ENCODE data around the gene SUCLG2. TPM values are rescaled to one million over a fixed set of nuclear protein-coding genes. Genes with fewer than 3 reads are reported as not detected.

The SUCLG2 gene
- total RNA-seq, 1 experiment from 2014 or later, result 22.3 TPM

DNA sequence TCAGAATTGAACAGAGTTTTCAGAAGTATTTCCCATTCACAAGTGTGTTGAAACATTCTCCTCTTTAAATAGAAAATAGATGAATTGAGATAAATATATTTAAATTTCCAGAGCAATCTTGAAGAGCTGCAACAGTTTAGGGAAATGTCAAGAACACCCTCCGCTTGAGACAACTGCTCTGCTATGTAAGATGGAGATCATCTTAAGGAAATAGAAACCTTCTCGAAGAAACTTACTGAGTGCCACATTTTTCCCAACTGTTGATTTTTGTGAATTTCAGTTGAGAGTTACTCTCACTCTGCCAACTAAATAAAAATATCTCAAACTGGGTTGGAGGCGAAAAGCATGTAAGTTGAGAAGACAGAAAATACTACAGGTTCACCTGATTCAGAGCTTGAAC is 78.0 kb downstream of the SUCLG2 start:
- H3K9me3 ChIP-seq (ENCODE audit: low read length), result no peaks in the 10 kb centered on the region
- no TSS peak for BruUV-seq (replicated peaks)

DNA sequence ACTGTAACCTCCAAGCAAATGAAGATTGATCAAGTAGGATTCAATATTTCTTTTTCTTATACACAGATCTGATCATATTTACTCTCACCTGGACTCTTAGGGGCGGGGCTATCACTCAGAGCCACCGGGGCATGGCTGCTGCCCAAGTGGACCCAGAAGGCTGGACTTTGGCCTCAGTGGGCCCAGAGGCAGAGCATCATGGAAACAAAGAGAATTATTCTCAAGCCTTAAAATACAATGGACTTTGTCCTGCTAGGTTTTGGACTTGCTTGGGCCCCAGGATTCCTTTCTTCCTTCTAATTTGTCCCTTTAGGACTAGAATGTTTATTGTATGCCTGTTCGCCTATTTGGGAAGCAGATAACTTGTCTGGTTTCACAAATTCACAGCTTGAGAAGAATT is 85.1 kb downstream of the SUCLG2 start:
- Histone ChIP-seq H3K27ac (ENCODE audit: low read length) (no peak overlapping the region), H3K4me3 (ENCODE audit: low read length) (no peak overlapping the region), H3F3A (ENCODE audit: low read length, unreplicated experiment) (no peaks in the 10 kb centered on the region), H2AFZ (ENCODE audit: low read length) (no peak overlapping the region), H3K9ac (ENCODE audit: low read length) (no peak overlapping the region), H3K9me3 (ENCODE audit: low read length) (no peaks in the 10 kb centered on the region), H4K20me1 (ENCODE audit: low read length) (no peaks in the 10 kb centered on the region), H3K4me2 (ENCODE audit: low read length) (no peak overlapping the region), H3K4me1 (ENCODE audit: insufficient read depth, low read length) (no peaks in the 10 kb centered on the region), H3K36me3 (ENCODE audit: low read depth, low read length) (no peaks in the 10 kb centered on the region), H3K27me3 (ENCODE audit: low read length) (no peaks in the 10 kb centered on the region), H3K9me2 (replicated peaks; ENCODE audit: low read length) (no peaks in the 10 kb centered on the region), H3K79me2 (ENCODE audit: low read length) (no peaks in the 10 kb centered on the region)
- CTCF ChIA-PET, result no interaction called here
- ATAC-seq, result no peak
- DNase-seq, result no peak
- POLR2A ChIA-PET (ENCODE audit: unreplicated experiment), result no interaction called here
- no peak for TF ChIP-seq EZH2 (IDR thresholded peaks at IDR 0.05; ENCODE audit: low read length, unreplicated experiment)
- TF ChIP-seq EZH2phosphoT487 (IDR thresholded peaks at IDR 0.05; ENCODE audit: borderline replicate concordance, low read length), result no peak
- TF ChIP-seq, protein P1, sequence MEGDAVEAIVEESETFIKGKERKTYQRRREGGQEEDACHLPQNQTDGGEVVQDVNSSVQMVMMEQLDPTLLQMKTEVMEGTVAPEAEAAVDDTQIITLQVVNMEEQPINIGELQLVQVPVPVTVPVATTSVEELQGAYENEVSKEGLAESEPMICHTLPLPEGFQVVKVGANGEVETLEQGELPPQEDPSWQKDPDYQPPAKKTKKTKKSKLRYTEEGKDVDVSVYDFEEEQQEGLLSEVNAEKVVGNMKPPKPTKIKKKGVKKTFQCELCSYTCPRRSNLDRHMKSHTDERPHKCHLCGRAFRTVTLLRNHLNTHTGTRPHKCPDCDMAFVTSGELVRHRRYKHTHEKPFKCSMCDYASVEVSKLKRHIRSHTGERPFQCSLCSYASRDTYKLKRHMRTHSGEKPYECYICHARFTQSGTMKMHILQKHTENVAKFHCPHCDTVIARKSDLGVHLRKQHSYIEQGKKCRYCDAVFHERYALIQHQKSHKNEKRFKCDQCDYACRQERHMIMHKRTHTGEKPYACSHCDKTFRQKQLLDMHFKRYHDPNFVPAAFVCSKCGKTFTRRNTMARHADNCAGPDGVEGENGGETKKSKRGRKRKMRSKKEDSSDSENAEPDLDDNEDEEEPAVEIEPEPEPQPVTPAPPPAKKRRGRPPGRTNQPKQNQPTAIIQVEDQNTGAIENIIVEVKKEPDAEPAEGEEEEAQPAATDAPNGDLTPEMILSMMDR (conservative IDR thresholded peaks at IDR 0.05; ENCODE audit: low read depth, low read length), result no peak
- BruUV-seq (replicated peaks), result no TSS peak
- intact Hi-C loops (cut with micrococcal nuclease), result no loop called here

More for the DNA sequence above, 78.0 kb downstream of the SUCLG2 start:
- no peaks in the 10 kb centered on the region for H4K20me1 ChIP-seq (ENCODE audit: low read length)
- H3K4me3 ChIP-seq (ENCODE audit: low read length), result no peak overlapping the region
- H3K36me3 ChIP-seq (ENCODE audit: low read depth, low read length), result no peaks in the 10 kb centered on the region
- ChIA-PET POLR2A (ENCODE audit: unreplicated experiment) (interaction anchor here (0.6 kb wide), 1 partner anchor 164 kb away, joined by 3 read pairs; no protein-coding TSS in a partner anchor), CTCF (no interaction called here)
- no peaks in the 10 kb centered on the region for H3K9me2 ChIP-seq (replicated peaks; ENCODE audit: low read length)
- intact Hi-C loops (cut with micrococcal nuclease), result no loop called here
- no peak overlapping the region for H2AFZ ChIP-seq (ENCODE audit: low read length)
- H3K9ac ChIP-seq (ENCODE audit: low read length), result no peak overlapping the region
- TF ChIP-seq EZH2 (IDR thresholded peaks at IDR 0.05; ENCODE audit: low read length, unreplicated experiment) (no peak), EZH2phosphoT487 (IDR thresholded peaks at IDR 0.05; ENCODE audit: borderline replicate concordance, low read length) (no peak)
- TF ChIP-seq, protein P1 (conservative IDR thresholded peaks at IDR 0.05; ENCODE audit: low read depth, low read length), result no peak
- DNase-seq (no peak), ATAC-seq (no peak)
- H3K4me1 ChIP-seq (ENCODE audit: insufficient read depth, low read length), result no peaks in the 10 kb centered on the region
- no peak overlapping the region for H3K27ac ChIP-seq (ENCODE audit: low read length)
- no peak overlapping the region for H3K4me2 ChIP-seq (ENCODE audit: low read length)
- no peaks in the 10 kb centered on the region for H3K27me3 ChIP-seq (ENCODE audit: low read length)
- H3K79me2 ChIP-seq (ENCODE audit: low read length), result no peaks in the 10 kb centered on the region
- no peaks in the 10 kb centered on the region for H3F3A ChIP-seq (ENCODE audit: low read length, unreplicated experiment)

DNA sequence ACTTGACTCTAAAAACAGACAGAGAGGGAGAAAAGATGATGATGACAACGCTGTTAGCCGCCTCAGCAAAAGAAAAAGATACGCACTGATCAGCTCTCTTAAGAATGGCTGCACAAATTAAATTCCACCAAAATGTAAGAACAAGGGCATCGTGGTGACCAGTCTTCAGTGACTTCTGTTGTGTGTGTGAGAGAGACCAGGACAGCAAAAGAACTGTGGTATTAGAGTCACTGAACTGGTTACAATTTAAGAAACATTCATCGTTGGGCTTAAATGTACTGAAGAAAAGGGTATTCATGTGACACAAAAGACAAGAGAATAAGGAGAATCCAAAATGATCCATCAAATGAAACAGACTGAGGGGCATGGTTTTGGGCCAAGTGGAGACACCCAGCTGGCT is 86.5 kb downstream of the SUCLG2 start:
- Histone ChIP-seq H3K4me3 (ENCODE audit: low read length) (no peak overlapping the region), H3K9me2 (replicated peaks; ENCODE audit: low read length) (no peaks in the 10 kb centered on the region), H3K27me3 (ENCODE audit: low read length) (no peaks in the 10 kb centered on the region), H3K4me1 (ENCODE audit: insufficient read depth, low read length) (no peaks in the 10 kb centered on the region), H4K20me1 (ENCODE audit: low read length) (no peaks in the 10 kb centered on the region), H3F3A (ENCODE audit: low read length, unreplicated experiment) (no peaks in the 10 kb centered on the region), H2AFZ (ENCODE audit: low read length) (no peak overlapping the region), H3K4me2 (ENCODE audit: low read length) (no peak overlapping the region), H3K9me3 (ENCODE audit: low read length) (no peaks in the 10 kb centered on the region), H3K36me3 (ENCODE audit: low read depth, low read length) (no peaks in the 10 kb centered on the region), H3K27ac (ENCODE audit: low read length) (no peak overlapping the region), H3K79me2 (ENCODE audit: low read length) (no peaks in the 10 kb centered on the region), H3K9ac (ENCODE audit: low read length) (no peak overlapping the region)
- ATAC-seq (no peak), DNase-seq (no peak)
- intact Hi-C loops (cut with micrococcal nuclease), result no loop called here
- CTCF ChIA-PET, result no interaction called here
- no peak for TF ChIP-seq EZH2 (IDR thresholded peaks at IDR 0.05; ENCODE audit: low read length, unreplicated experiment)
- TF ChIP-seq, protein P1 (conservative IDR thresholded peaks at IDR 0.05; ENCODE audit: low read depth, low read length), result no peak
- TF ChIP-seq EZH2phosphoT487 (IDR thresholded peaks at IDR 0.05; ENCODE audit: borderline replicate concordance, low read length), result no peak
- no TSS peak for BruUV-seq (replicated peaks)
- POLR2A ChIA-PET (ENCODE audit: unreplicated experiment), result no interaction called here
